Adipocyte (in vitro differentiated cells): Measurements from ENCODE around the gene SLC39A13.
"Not testable (repeated sequence)": the region's sequence is repeated elsewhere in the genome, so short reads cannot be mapped to it uniquely, and the experiment has no call there.

Source experiments
- DNase-seq: peaks from one replicate; pipeline ENCODE4 v3.0.0-alpha.2; 2015; ENCODE audit warnings: low read depth
- H3K27me3 ChIP-seq: replicated peaks from 2 replicates; pipeline ENCODE4 v1.7.0; 2013; ENCODE audit warnings: mild to moderate bottlenecking, low read length, moderate library complexity; ENCODE audit not compliant: control insufficient read depth, insufficient read depth
- H3K36me3 ChIP-seq: 2 replicates; pipeline ENCODE4 v1.7.0; 2013; ENCODE audit warnings: low read length, mild to moderate bottlenecking, moderate library complexity; ENCODE audit not compliant: control insufficient read depth, insufficient read depth, severe bottlenecking
- H3K4me1 ChIP-seq: 2 replicates; pipeline ENCODE4 v1.7.0; 2013; ENCODE audit warnings: mild to moderate bottlenecking, low read length, moderate library complexity; ENCODE audit not compliant: control insufficient read depth, insufficient read depth
- H3K4me3 ChIP-seq: 2 replicates; pipeline ENCODE4 v1.7.0; 2013; ENCODE audit warnings: mild to moderate bottlenecking, low read length, moderate library complexity
- H3K9ac ChIP-seq: 2 replicates; pipeline ENCODE4 v1.7.0; 2013; ENCODE audit warnings: mild to moderate bottlenecking, low read length, moderate library complexity
- H3K9me3 ChIP-seq: 2 replicates; pipeline ENCODE4 v1.7.0; 2013; ENCODE audit warnings: mild to moderate bottlenecking, low read length, moderate library complexity; ENCODE audit not compliant: control insufficient read depth

The SLC39A13 gene

DNA sequence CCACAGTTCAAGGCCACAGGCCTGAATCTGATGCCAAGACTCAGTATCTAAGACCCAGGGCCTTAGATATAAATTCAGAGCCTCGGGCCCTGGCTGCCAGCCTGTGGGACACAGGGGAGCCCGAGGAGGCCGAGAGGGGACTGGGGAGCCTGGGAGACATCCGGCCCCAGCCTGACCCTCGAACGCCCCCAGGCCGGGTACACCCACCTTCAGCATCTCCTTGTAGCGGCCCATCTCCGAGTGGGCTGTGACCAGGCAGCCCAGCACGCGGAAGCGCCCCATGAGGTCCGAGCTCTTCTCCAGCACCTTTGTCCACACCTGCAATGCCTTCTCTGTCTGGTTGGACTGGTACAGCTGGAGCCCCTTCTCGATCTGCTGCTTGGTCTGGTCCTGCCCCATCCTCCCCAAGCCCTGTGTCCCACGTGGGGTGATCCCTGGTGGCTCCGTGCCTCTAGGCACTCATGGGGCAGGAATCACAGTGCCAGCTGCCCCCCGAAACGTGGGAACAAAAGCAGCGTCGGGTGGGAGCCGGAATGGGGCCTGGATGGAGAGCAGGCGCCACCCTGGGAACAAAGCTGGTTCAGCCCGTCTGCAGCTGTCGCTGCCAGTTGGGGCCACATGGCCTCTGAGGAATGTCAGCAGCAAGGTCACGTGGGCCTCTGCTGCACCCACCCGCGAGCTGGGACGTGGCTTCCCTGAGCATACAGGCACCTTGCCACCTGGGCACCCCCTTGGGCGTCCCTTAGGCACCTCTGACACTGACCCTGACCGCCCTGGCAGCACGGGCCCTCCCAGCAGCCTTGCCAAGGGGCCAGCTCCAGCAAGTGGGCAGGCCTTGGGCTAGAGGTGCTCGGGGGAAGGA lies 40.4 kb downstream of the SLC39A13 start, which contains the start of gene RAPSN:
Gene RAPSN (minus strand): TSS at position 571 of the 862 bp plus-strand sequence. CDS start 172 bp downstream, at position 399.
- Histone ChIP-seq H3K4me3 (no peak within 1 kb of the TSS), H3K9me3 (no peaks in the 10 kb centered on the region), H3K27me3 (no peaks in the 10 kb centered on the region), H3K4me1 (no peaks in the 10 kb centered on the region), H3K36me3 (peaks cover 5% of the 10 kb centered on the region), H3K9ac (no peak within 1 kb of the TSS)
- no peak for DNase-seq

DNA sequence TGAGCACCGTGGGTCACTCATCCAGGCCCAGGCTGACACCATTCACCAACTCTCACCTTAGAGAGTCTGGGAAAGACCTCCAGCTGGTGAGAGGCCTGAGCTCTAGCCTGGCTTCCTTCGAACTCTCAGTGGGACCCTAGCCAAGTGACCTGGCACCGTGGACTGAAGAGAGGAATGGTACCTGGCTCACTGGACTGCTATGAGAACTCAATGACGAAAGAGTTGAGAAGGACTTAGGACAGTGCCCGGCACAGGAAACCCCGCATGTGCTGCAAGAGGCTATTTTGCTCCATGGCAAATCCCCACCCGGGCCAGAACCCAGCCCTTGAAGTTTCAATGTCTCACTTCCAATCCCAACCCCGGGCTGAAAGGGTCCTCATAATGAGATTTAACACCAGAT lies 41.2 kb downstream of the SLC39A13 start:
- Histone ChIP-seq H3K4me1 (no peaks in the 10 kb centered on the region), H3K9ac (no peak overlapping the region)

DNA sequence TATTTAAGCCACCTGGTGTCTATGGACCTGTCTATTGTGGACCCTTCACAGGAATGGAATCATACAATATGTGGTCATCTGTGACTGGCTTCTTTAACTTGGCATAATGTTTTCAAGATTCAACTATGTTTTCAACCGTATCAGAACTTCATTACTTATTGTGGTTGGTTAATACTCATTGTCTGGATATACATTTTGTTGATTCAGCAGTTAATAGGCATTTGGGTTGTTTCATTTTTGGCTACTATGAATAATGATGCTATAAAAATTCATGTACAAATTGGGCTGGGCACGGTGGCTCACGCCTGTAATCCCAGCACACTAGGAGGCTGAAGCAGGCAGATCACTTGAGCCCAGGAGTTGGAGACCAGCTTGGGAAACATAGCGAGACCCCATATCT lies 43.0 kb downstream of the SLC39A13 start:
- DNase-seq, result no peak
- Histone ChIP-seq H3K9ac (no peak overlapping the region), H3K4me3 (no peak overlapping the region), H3K9me3 (no peaks in the 10 kb centered on the region), H3K4me1 (no peaks in the 10 kb centered on the region), H3K36me3 (peaks cover 8% of the 10 kb centered on the region), H3K27me3 (no peaks in the 10 kb centered on the region)

More for the DNA sequence above, 41.2 kb downstream of the SLC39A13 start:
- no peaks in the 10 kb centered on the region for H3K9me3 ChIP-seq
- H3K4me3 ChIP-seq, result no peak overlapping the region
- H3K27me3 ChIP-seq, result no peaks in the 10 kb centered on the region
- DNase-seq, result no peak
- peaks cover 5% of the 10 kb centered on the region for H3K36me3 ChIP-seq

DNA sequence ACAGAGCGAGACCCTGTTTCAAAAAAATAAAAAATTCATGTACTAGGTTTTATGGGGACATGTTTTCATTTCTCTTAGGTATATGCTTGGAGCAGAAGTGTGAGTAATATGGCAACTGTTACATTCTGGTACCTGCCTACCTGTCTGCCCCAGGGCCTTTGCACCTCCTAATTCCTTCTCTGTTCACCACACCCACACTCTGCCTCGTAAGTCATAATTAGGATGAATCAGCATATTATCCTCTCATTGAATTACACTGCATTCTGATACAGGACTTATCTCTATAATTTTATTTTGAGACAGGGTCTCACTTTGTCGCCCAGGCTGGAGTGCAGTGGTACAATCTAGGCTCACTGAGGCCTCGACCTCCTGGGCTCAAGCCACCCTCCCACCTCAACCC lies 43.6 kb downstream of the SLC39A13 start:
- Histone ChIP-seq H3K27me3 (no peaks in the 10 kb centered on the region), H3K4me1 (no peaks in the 10 kb centered on the region), H3K9me3 (no peaks in the 10 kb centered on the region), H3K4me3 (no peak overlapping the region), H3K9ac (no peak overlapping the region), H3K36me3 (peaks cover 8% of the 10 kb centered on the region)
- DNase-seq, result no peak

DNA sequence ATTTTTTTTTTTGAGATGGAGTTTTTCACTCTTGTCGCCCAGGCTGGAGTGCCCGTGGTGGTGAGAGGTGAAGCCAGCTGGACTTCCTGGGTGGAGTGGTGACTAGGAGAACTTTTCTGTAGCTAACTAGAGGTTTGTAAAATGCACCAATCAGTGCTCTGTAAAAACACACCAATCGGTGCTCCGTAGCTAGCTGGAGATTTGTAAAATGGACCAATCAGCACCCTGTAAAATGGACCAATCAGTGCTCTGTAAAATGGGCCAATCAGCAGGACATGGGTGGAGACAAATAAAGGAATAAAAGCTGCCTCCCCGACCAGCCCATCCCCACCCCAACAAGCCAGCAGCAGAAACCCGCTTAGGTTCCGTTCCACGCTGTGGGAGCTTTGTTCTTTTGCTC lies 45.0 kb downstream of the SLC39A13 start:
- H3K36me3 ChIP-seq, result peaks cover 3% of the 10 kb centered on the region
- no peaks in the 10 kb centered on the region for H3K9me3 ChIP-seq
- H3K27me3 ChIP-seq, result no peaks in the 10 kb centered on the region
- no peaks in the 10 kb centered on the region for H3K4me1 ChIP-seq
- H3K9ac ChIP-seq, result no peak overlapping the region
- no peak overlapping the region for H3K4me3 ChIP-seq
- no peak for DNase-seq

GRCh38 chr11:47454258-47454671 lies 45.9 kb downstream of the SLC39A13 start:
- H3K9me3 ChIP-seq, H3K36me3 ChIP-seq, H3K4me3 ChIP-seq, H3K9ac ChIP-seq, H3K27me3 ChIP-seq, H3K4me1 ChIP-seq: not testable (repeated sequence)
- DNase-seq, result peak; percentile 89

GRCh38 chr11:47460571-47461235 lies 52.3 kb downstream of the SLC39A13 start:
- Histone ChIP-seq H3K4me1 (peaks cover 30% of the 10 kb centered on the region), H3K27me3 (no peaks in the 10 kb centered on the region), H3K4me3 (no peak overlapping the region), H3K36me3 (peaks cover 19% of the 10 kb centered on the region), H3K9ac (no peak overlapping the region), H3K9me3 (no peaks in the 10 kb centered on the region)
- DNase-seq, result no peak

GRCh38 chr11:47461876-47462275 lies 53.5 kb downstream of the SLC39A13 start:
- Histone ChIP-seq H3K27me3 (no peaks in the 10 kb centered on the region), H3K9ac (no peak overlapping the region), H3K36me3 (peaks cover 19% of the 10 kb centered on the region)

DNA sequence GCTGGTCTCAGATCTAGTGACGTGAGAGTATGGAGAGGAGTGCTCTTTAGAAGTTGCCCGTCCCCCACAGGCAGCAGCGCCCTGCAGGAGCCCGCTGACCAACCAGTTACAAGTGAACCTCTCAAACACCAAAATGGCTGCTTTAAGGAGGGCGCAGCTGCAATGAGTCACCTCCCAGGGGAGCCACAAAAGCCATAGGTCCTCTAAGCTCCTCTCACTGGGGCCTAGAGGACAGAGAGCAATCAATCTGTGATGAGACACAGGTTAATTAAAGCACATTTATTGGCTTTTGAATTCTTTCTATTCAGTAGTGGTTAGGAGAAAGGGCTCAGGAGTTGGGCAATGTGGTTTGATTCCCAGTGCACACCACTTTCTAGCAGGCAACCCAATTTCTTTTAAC lies 56.1 kb downstream of the SLC39A13 start:
- Histone ChIP-seq H3K27me3 (no peaks in the 10 kb centered on the region), H3K9me3 (no peaks in the 10 kb centered on the region), H3K36me3 (peaks cover 22% of the 10 kb centered on the region), H3K4me3 (no peak overlapping the region), H3K9ac (no peak overlapping the region), H3K4me1 (peaks cover 66% of the 10 kb centered on the region)
- DNase-seq, result no peak

More at GRCh38 chr11:47461876-47462275, 53.5 kb downstream of the SLC39A13 start:
- DNase-seq, result no peak
- H3K4me1 ChIP-seq, result peaks cover 40% of the 10 kb centered on the region
- H3K4me3 ChIP-seq, result no peak overlapping the region
- no peaks in the 10 kb centered on the region for H3K9me3 ChIP-seq
